Activated CD4-positive, alpha-beta T cell treated with anti-CD3 and anti-CD28 coated beads, Interleukin-2, amount 50 U/mL, for 48 hours (primary cell): ENCODE results near the gene RGS14.
"Not testable (repeated sequence)": the region's sequence is repeated elsewhere in the genome, so short reads cannot be mapped to it uniquely, and the experiment has no call there.

Source experiments
- DNase-seq, 2 experiments: peaks; one replicate each; pipeline ENCODE4 v3.0.0-alpha.2; 2020

RGS14 gene

GRCh38 chr5:177405805-177406204 lies 48.1 kb downstream of the RGS14 start:
- no peak for DNase-seq

- no peak for DNase-seq
These were observed 51.5 kb downstream of the RGS14 start, which contains the start of gene F12 for GRCh38 chr5:177409043-177409801. F12 (minus strand) TSS chr5:177409564; CDS start chr5:177409527, 37 bp downstream.

GRCh38 chr5:177410575-177410974 lies 52.9 kb downstream of the RGS14 start:
- DNase-seq = no peak

- peak in 1 of 2 experiments; percentile 36 for DNase-seq
These were observed 55.0 kb downstream of the RGS14 start for GRCh38 chr5:177412603-177413233.

GRCh38 chr5:177414481-177414880 lies 56.8 kb downstream of the RGS14 start:
- DNase-seq = no peak

- not testable (repeated sequence) for DNase-seq
These were observed 59.4 kb downstream of the RGS14 start for GRCh38 chr5:177417081-177417480.

GRCh38 chr5:177419046-177419445 lies 61.3 kb downstream of the RGS14 start:
- no peak for DNase-seq

- DNase-seq = not testable (repeated sequence)
These were observed 62.7 kb downstream of the RGS14 start for GRCh38 chr5:177420472-177420871.

GRCh38 chr5:177421062-177421798 lies 63.5 kb downstream of the RGS14 start:
- no peak for DNase-seq
